ENCODE measurements around the gene UTP25. TPM values are rescaled to one million over a fixed set of nuclear protein-coding genes. Genes with fewer than 3 reads are reported as not detected.

UTP25 gene
- total RNA-seq, 2 experiments from 2014 or later, result 10.5 to 12.8 TPM

- Histone ChIP-seq H3K4me3 (ENCODE audit: low read depth, low read length, poor library complexity, severe bottlenecking) (no peak overlapping the region), H3K36me3 (ENCODE audit: insufficient read depth, low read length) (0 out of 2 replicates have a peak, but pooled peaks cover 1% of the 10 kb centered on the region), H3K4me1 (ENCODE audit: insufficient read depth, low read length, poor library complexity, severe bottlenecking) (no peaks in the 10 kb centered on the region), H3K4me2 (ENCODE audit: low read length) (no peak overlapping the region), H2AFZ (ENCODE audit: low read length) (no peak overlapping the region), H3K79me2 (ENCODE audit: insufficient read depth, low read depth, low read length) (no peaks in the 10 kb centered on the region), H3K9me3 (ENCODE audit: low read length) (no peaks in the 10 kb centered on the region), H4K20me1 (ENCODE audit: insufficient read depth, low read length) (no peaks in the 10 kb centered on the region), H3K27ac (ENCODE audit: low read depth, low read length, poor library complexity, severe bottlenecking) (no peak overlapping the region), H3K9me2 (ENCODE audit: insufficient read depth, low read length) (no peaks in the 10 kb centered on the region)
- DNase-seq (ENCODE audit: low spot score), result no peak
- BruUV-seq (replicated peaks), result no TSS peak
- intact Hi-C loops (cut with micrococcal nuclease; ENCODE audit: unreplicated experiment), result loop anchor here (10.0 kb wide), 1 partner anchor 542 kb away; no protein-coding TSS in a partner anchor
- ChIA-PET CTCF (ENCODE audit: unreplicated experiment) (no interaction called here), POLR2A (no interaction called here)
- TF ChIP-seq EZH2phosphoT487 (IDR thresholded peaks at IDR 0.05; ENCODE audit: borderline replicate concordance, low read depth, low read length), result no peak
- no peak for TF ChIP-seq CTCF (conservative IDR thresholded peaks at IDR 0.05; ENCODE audit: low read length)
These were observed 34.9 kb downstream of the UTP25 start for GRCh38 chr1:209862391-209863356.

- no peak overlapping the region for H3K27ac ChIP-seq (ENCODE audit: low read depth, low read length, poor library complexity, severe bottlenecking)
- no peaks in the 10 kb centered on the region for H3K79me2 ChIP-seq (ENCODE audit: insufficient read depth, low read depth, low read length)
- no peaks in the 10 kb centered on the region for H3K36me3 ChIP-seq (ENCODE audit: insufficient read depth, low read length)
- no peaks in the 10 kb centered on the region for H3K9me3 ChIP-seq (ENCODE audit: low read length)
- no peaks in the 10 kb centered on the region for H4K20me1 ChIP-seq (ENCODE audit: insufficient read depth, low read length)
- DNase-seq (ENCODE audit: low spot score), result no peak
- ChIA-PET CTCF (ENCODE audit: unreplicated experiment) (interaction anchor here (0.6 kb wide), 1 partner anchor 11 kb away, joined by 3 read pairs; no protein-coding TSS in a partner anchor), POLR2A (interaction anchor here (0.5 to 0.8 kb wide), 2 partner anchors 208 to 387 kb away, joined by 3 read pairs; no protein-coding TSS in a partner anchor)
- no peak overlapping the region for H3K4me3 ChIP-seq (ENCODE audit: low read depth, low read length, poor library complexity, severe bottlenecking)
- no TSS peak for BruUV-seq (replicated peaks)
- no peaks in the 10 kb centered on the region for H3K9me2 ChIP-seq (ENCODE audit: insufficient read depth, low read length)
- intact Hi-C loops (cut with micrococcal nuclease; ENCODE audit: unreplicated experiment), result loop anchor here (10.0 kb wide), 1 partner anchor 541 kb away; no protein-coding TSS in a partner anchor
- H3K4me2 ChIP-seq (ENCODE audit: low read length), result no peak overlapping the region
- H2AFZ ChIP-seq (ENCODE audit: low read length), result no peak overlapping the region
- H3K4me1 ChIP-seq (ENCODE audit: insufficient read depth, low read length, poor library complexity, severe bottlenecking), result no peaks in the 10 kb centered on the region
- TF ChIP-seq EZH2phosphoT487 (IDR thresholded peaks at IDR 0.05; ENCODE audit: borderline replicate concordance, low read depth, low read length), result no peak
- no peak for TF ChIP-seq CTCF (conservative IDR thresholded peaks at IDR 0.05; ENCODE audit: low read length)
These were observed 36.2 kb downstream of the UTP25 start for GRCh38 chr1:209863766-209864485.
